DMS79 treated with DMSO at 0.1 percent for 48 hours (cell line): ENCODE measurements around the gene ARHGAP8.
"Not testable (repeated sequence)": the region's sequence is repeated elsewhere in the genome, so short reads cannot be mapped to it uniquely, and the experiment has no call there.

Experiments used
- DNase-seq: peaks from one replicate; lab custom pipeline; 2025; lab: John Stamatoyannopoulos, UW

The ARHGAP8 gene

DNA sequence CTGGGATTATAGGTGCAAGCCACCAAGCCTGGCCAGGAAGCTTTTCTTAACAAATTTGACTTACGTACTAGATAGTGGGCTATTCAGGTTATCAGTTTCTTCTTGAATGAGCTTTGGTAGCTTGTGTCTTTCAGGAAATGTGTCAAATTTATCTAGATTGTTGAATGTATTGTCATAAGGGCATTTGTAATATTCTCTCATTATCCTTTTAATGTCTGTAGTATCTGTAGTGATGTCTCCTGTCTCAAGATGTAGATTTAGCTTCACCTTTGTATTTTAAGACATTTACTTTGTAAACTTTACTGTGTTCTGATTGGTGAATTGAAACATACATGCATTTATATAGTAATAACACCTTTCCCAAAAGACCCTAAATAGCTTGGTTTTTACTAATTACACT is 20.7 kb downstream of the ARHGAP8 start:
- DNase-seq = no peak

GRCh38 chr22:44775862-44776261 is 23.5 kb downstream of the ARHGAP8 start:
- no peak for DNase-seq

DNA sequence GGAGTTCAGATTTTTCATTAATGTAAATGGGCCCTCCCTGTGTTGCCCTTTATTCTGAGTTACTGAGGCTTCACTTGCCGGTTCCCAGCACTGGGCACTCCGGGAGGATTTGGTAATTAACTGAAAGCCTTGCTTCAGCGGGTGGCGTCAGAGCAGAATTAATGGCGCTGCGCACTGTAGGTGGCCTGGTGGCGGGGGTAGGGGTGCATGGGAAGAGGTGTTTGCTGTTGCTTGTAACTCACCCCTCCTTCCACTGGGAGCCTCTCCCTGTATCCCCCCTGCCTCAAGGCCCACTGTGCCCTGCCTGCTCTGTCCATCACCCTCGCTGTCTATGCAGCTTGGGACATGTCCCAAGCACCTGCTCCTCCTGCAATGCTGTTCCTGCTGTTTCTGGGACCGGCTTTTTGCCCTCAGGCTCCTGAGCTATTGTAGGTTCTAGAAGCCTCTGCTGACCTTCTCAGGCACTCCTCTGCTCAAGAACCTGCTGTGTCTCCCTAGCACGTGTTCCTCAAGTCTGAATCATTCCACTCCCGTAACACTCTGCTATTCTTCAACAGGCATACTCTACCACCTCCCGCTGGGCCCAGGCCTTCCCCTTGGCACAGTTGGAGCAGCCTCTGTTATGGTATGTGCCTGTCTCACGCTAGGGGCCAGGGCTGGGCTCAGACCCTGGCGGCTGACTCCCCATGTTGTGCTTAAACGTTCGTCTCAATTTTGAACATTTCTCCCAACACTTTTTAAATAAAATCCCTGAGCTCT is 24.4 kb downstream of the ARHGAP8 start:
- no peak for DNase-seq

GRCh38 chr22:44777364-44777755 is 25.0 kb downstream of the ARHGAP8 start:
- DNase-seq = no peak

GRCh38 chr22:44780876-44781449 is 28.6 kb downstream of the ARHGAP8 start:
- no peak for DNase-seq

GRCh38 chr22:44782363-44782963 is 30.1 kb downstream of the ARHGAP8 start:
- no peak for DNase-seq

GRCh38 chr22:44783091-44783490 is 30.7 kb downstream of the ARHGAP8 start:
- no peak for DNase-seq

DNA sequence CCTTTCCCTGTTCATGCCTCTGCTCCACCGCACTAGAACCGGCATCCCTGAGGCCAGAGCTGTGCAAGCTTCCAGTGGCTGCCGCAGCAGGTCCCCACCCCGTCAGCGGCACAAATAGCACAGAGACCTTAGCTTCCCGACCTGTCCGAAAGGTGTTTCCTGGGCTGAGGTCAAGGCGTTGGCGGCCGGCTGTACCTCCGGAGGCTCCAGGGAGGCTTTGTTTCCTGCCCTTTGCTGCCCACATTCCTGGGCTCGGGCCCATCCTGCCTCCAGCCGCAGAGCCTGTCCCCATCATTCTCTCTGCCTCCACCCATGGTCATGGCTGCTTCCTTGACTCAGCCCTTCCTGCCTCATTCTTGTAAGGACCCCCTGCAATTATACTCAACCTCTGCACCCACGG is 31.2 kb downstream of the ARHGAP8 start:
- DNase-seq = no peak

DNA sequence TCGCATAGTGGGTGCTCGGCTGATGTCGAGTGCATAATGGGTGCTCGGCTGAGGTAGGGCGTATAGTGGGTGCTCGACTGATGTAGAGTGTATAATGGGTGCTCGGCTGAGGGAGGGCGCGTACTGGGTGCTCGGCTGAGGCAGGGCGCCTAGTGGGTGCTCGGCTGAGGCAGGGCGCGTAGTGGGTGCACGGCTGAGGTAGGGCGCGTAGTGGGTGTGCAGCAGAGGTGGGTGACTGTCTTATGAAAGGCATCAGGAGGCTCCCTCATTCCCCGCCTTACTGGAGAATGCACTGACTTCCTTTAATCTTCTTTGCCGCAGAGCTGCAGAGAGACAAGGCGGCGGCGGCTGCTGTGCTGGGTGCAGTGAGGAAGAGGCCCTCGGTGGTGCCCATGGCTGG is 33.8 kb downstream of the ARHGAP8 start:
- DNase-seq = no peak

GRCh38 chr22:44786610-44787009 is 34.2 kb downstream of the ARHGAP8 start:
- no peak for DNase-seq

GRCh38 chr22:44787832-44788231 is 35.5 kb downstream of the ARHGAP8 start:
- no peak for DNase-seq

GRCh38 chr22:44793106-44793505 is 40.7 kb downstream of the ARHGAP8 start:
- DNase-seq = no peak

GRCh38 chr22:44793506-44794172 is 41.3 kb downstream of the ARHGAP8 start:
- DNase-seq = no peak

DNA sequence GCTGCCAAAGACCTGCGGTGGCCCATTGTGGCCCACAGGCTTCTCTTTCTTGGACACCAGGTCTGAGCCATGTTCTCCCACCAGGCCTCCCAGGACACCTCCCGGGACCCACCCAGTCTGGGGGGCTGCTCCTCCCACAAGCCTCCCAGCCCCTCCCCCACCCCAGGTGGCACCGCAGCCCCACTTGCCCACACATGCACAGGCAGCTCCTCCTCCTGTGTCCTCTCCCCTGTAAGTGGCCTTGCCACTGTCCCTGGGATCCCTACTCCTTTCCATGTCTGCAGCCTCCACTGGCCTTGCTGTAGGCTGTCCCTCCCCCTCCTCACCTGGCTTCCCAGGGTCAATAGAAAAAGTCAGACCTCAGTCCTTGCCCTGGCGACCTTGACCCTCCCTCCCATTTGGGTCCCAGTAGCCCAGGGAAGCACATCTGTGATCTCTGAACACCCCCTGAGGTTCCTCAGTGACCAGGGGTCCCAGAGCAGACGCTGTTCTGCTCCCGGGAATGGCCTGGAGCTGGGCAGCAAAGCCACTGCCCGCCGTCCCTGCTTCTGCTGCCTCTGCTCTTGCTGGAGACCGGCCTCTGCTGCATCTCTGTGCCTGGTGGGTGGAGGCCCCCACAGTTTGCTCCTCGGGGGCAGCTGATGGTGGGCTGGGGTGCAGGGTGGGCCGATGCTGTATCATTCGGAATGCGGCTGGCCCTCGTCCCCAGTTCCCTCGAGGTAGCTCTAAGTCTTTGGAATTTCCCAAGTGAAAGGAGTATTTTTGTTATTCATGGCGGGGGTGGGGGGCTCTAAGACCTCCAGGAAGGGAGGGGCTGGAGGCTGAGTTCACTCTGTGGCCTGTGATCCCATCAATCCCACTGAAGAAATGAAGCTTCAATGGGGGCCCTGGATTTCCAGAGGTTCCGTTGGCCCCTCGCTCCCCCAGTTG is 43.6 kb downstream of the ARHGAP8 start:
- no peak for DNase-seq

- no peak for DNase-seq
Measured at GRCh38 chr22:44797181-44797725, 44.9 kb downstream of the ARHGAP8 start.

DNA sequence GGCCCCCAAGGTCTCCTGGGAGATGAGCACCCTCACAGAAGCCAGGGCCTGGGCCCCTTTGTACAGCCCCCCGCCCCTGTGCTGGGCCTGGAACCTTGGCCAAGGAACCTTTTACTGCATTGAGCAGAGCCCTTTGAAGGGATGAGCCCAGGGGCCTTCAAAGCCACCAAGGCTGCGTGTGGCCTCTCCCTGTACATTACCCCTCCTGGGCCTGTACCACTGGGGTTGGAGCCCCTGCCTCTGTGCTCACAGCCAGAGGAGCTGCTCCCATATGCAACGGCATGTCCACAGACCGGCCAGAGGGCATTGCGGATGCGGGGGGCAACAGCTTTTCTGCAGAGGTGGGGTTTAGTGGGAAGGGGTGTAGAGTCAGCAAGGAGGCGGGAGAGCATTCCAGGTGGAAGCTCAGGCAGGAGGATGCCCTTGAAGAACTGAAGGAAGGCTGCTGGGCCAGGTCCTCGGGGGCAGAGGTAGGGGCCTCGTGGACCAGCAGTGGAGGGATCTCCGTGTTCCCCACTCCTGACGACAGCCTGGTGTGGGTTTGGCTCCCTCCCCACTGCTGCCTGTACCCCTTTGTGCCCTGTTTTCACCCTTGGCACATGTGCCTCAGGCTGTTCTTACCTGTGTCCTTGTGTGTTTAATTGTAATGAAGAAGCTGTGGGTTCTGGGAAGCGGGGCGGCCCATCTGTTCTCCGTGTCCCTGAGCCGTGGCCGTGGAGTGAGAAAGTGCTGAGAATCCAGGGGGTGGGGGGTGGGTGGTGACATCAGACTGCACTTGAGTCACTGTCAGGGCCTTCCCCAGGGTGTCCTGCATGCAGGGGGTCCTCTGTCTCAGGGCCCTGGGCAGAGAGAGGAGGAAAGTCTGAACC is 46.9 kb downstream of the ARHGAP8 start:
- no peak for DNase-seq

- not testable (repeated sequence) for DNase-seq
Measured at GRCh38 chr22:44799946-44800634, 47.7 kb downstream of the ARHGAP8 start.

GRCh38 chr22:44801476-44801875 is 49.1 kb downstream of the ARHGAP8 start:
- no peak for DNase-seq

GRCh38 chr22:44802071-44802700 is 49.8 kb downstream of the ARHGAP8 start:
- DNase-seq = no peak
